ENCODE results near the gene GNA14. TPM values are rescaled to one million over a fixed set of nuclear protein-coding genes. Genes with fewer than 3 reads are reported as not detected.
"Not testable (repeated sequence)": the region's sequence is repeated elsewhere in the genome, so short reads cannot be mapped to it uniquely, and the experiment has no call there.

The GNA14 gene
- total RNA-seq, 1 experiment from 2014 or later: 1.2 TPM

DNA sequence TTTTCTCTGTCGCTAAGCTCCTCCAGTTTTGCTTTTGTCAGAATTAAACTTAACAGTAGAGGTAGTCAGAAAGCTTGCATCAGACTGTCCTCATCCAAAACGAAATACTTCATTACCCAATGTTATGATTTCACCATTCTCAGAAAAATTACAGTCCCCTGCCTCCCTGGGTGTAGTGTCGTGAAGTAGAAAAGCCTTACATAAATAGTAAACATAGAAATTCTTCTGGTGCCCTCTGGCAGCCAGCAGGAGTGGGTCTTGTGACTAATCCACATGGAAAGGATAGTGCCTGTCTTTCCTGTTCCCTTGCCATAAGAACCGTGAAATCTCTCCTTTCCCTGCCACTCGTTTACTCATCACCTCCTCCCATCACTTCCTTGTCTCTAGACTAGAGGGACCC lies 230.6 kb downstream of the GNA14 start:
- intact Hi-C loops (cut with micrococcal nuclease): no loop called here

GRCh38 chr9:77408521-77408920 lies 239.6 kb downstream of the GNA14 start:
- H3K9me2 ChIP-seq (replicated peaks; ENCODE audit: low read length); H3K9ac ChIP-seq (ENCODE audit: low read length); CTCF ChIA-PET; H3F3A ChIP-seq (ENCODE audit: low read length, unreplicated experiment); DNase-seq; H3K4me1 ChIP-seq (ENCODE audit: insufficient read depth, low read length); H3K4me3 ChIP-seq (ENCODE audit: low read length); H3K79me2 ChIP-seq (ENCODE audit: low read length); ATAC-seq; H3K36me3 ChIP-seq (ENCODE audit: low read depth, low read length); H2AFZ ChIP-seq (ENCODE audit: low read length); H3K4me2 ChIP-seq (ENCODE audit: low read length); H3K9me3 ChIP-seq (ENCODE audit: low read length); H3K27ac ChIP-seq (ENCODE audit: low read length); intact Hi-C loops (cut with micrococcal nuclease); H3K27me3 ChIP-seq (ENCODE audit: low read length); BruUV-seq (replicated peaks); POLR2A ChIA-PET (ENCODE audit: unreplicated experiment); H4K20me1 ChIP-seq (ENCODE audit: low read length): not testable (repeated sequence)

More for the DNA sequence above, 230.6 kb downstream of the GNA14 start:
- DNase-seq: peak; percentile 45
- no peaks in the 10 kb centered on the region for H3K9me3 ChIP-seq (ENCODE audit: low read length)
- no peaks in the 10 kb centered on the region for H3K36me3 ChIP-seq (ENCODE audit: low read depth, low read length)
- ATAC-seq: peak; percentile 48
- H3K9ac ChIP-seq (ENCODE audit: low read length): no peak overlapping the region
- no peak overlapping the region for H3K27ac ChIP-seq (ENCODE audit: low read length)
- H3F3A ChIP-seq (ENCODE audit: low read length, unreplicated experiment): no peaks in the 10 kb centered on the region
- TF ChIP-seq EZH2phosphoT487 (IDR thresholded peaks at IDR 0.05; ENCODE audit: borderline replicate concordance, low read length): no peak
- TF ChIP-seq, protein P1, sequence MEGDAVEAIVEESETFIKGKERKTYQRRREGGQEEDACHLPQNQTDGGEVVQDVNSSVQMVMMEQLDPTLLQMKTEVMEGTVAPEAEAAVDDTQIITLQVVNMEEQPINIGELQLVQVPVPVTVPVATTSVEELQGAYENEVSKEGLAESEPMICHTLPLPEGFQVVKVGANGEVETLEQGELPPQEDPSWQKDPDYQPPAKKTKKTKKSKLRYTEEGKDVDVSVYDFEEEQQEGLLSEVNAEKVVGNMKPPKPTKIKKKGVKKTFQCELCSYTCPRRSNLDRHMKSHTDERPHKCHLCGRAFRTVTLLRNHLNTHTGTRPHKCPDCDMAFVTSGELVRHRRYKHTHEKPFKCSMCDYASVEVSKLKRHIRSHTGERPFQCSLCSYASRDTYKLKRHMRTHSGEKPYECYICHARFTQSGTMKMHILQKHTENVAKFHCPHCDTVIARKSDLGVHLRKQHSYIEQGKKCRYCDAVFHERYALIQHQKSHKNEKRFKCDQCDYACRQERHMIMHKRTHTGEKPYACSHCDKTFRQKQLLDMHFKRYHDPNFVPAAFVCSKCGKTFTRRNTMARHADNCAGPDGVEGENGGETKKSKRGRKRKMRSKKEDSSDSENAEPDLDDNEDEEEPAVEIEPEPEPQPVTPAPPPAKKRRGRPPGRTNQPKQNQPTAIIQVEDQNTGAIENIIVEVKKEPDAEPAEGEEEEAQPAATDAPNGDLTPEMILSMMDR (conservative IDR thresholded peaks at IDR 0.05; ENCODE audit: low read depth, low read length): no peak
- ChIA-PET CTCF (no interaction called here), POLR2A (ENCODE audit: unreplicated experiment) (no interaction called here)
- H3K4me1 ChIP-seq (ENCODE audit: insufficient read depth, low read length): peaks cover 8% of the 10 kb centered on the region
- no peaks in the 10 kb centered on the region for H3K9me2 ChIP-seq (replicated peaks; ENCODE audit: low read length)
- no peaks in the 10 kb centered on the region for H4K20me1 ChIP-seq (ENCODE audit: low read length)
- H3K4me2 ChIP-seq (ENCODE audit: low read length): no peak overlapping the region
- H3K27me3 ChIP-seq (ENCODE audit: low read length): no peaks in the 10 kb centered on the region
- no TSS peak for BruUV-seq (replicated peaks)
- no peak overlapping the region for H2AFZ ChIP-seq (ENCODE audit: low read length)
- no peak overlapping the region for H3K4me3 ChIP-seq (ENCODE audit: low read length)
- H3K79me2 ChIP-seq (ENCODE audit: low read length): no peaks in the 10 kb centered on the region

GRCh38 chr9:77403239-77403638 lies 244.9 kb downstream of the GNA14 start:
- intact Hi-C loops (cut with micrococcal nuclease): no loop called here
- CTCF ChIA-PET: no interaction called here
- no peak for DNase-seq
- Histone ChIP-seq H3K79me2 (ENCODE audit: low read length) (no peaks in the 10 kb centered on the region), H3K9me2 (replicated peaks; ENCODE audit: low read length) (no peaks in the 10 kb centered on the region), H3K9ac (ENCODE audit: low read length) (no peak overlapping the region), H2AFZ (ENCODE audit: low read length) (no peak overlapping the region), H3K4me2 (ENCODE audit: low read length) (no peak overlapping the region), H3K27ac (ENCODE audit: low read length) (no peak overlapping the region), H3K9me3 (ENCODE audit: low read length) (no peaks in the 10 kb centered on the region), H3K4me3 (ENCODE audit: low read length) (no peak overlapping the region), H3F3A (ENCODE audit: low read length, unreplicated experiment) (no peaks in the 10 kb centered on the region), H3K36me3 (ENCODE audit: low read depth, low read length) (no peaks in the 10 kb centered on the region), H3K4me1 (ENCODE audit: insufficient read depth, low read length) (peaks cover 3% of the 10 kb centered on the region; the same call in 1 of the 2 replicates), H3K27me3 (ENCODE audit: low read length) (no peaks in the 10 kb centered on the region), H4K20me1 (ENCODE audit: low read length) (no peaks in the 10 kb centered on the region)
- no peak for ATAC-seq
- POLR2A ChIA-PET (ENCODE audit: unreplicated experiment): no interaction called here
- no TSS peak for BruUV-seq (replicated peaks)
- TF ChIP-seq EZH2phosphoT487 (IDR thresholded peaks at IDR 0.05; ENCODE audit: borderline replicate concordance, low read length) (no peak), EZH2 (IDR thresholded peaks at IDR 0.05; ENCODE audit: low read length, unreplicated experiment) (no peak)
- TF ChIP-seq, protein P1 (conservative IDR thresholded peaks at IDR 0.05; ENCODE audit: low read depth, low read length): no peak

Data from PC-3 (cell line).